SK-N-SH (cell line): Measurements from ENCODE around the gene SORBS1. TPM values are rescaled to one million over a fixed set of nuclear protein-coding genes. Genes with fewer than 3 reads are reported as not detected.

Experiments used
- CTCF ChIA-PET: fragments of 300-600, 350-600 bp; formaldehyde crosslinking; extraction: SDS; loops from one replicate; lab custom pipeline; 2021; lab: Yijun Ruan, JAX
- POLR2A ChIA-PET: fragments of 350-600 bp; sonication (Branson Sonifier 250); formaldehyde crosslinking; extraction: SDS; loops from one replicate; lab custom pipeline; 2020; ENCODE audit warnings: antibody characterized with exemption, inconsistent platforms; lab: Yijun Ruan, JAX
- DNase-seq: peaks from one replicate; pipeline ENCODE4 v3.0.0; 2012
- H2AFZ ChIP-seq: fragments of 200-600 bp; sonication (generic); 2 replicates; pipeline ENCODE4 v1.8.1; 2016; ENCODE audit warnings: antibody characterized with exemption, mild to moderate bottlenecking, low read depth
- H3F3A ChIP-seq: fragments of 200-600 bp; sonication (generic); replicated peaks from 2 replicates; pipeline ENCODE3; 2016; ENCODE audit warnings: antibody characterized with exemption, mild to moderate bottlenecking; ENCODE audit not compliant: insufficient read depth
- H3K27ac ChIP-seq, 2 experiments: fragments of 200-500 bp in 1 of 2; fragments of 200-600 bp in 1 of 2; sonication (Bioruptor generic) in 1 of 2; sonication (generic), shearing (Covaris generic) in 1 of 2; 2 replicates each; pipeline versions ENCODE4 v1.5.1 to v1.6.1; 2014 to 2016; ENCODE audit warnings: low read depth in 2 of 2, inconsistent platforms in 1 of 2, low read length in 1 of 2, mild to moderate bottlenecking in 1 of 2, mixed read lengths in 1 of 2
- H3K27me3 ChIP-seq: fragments of 200-600 bp; sonication (generic), shearing (Covaris generic); 2 replicates; pipeline ENCODE4 v1.6.1; 2016; ENCODE audit warnings: mixed run types; ENCODE audit not compliant: insufficient read depth
- H3K36me3 ChIP-seq, 2 experiments: fragments of 200-500 bp in 1 of 2; fragments of 200-600 bp in 1 of 2; sonication (Bioruptor generic) in 1 of 2; sonication (generic) in 1 of 2; replicated peaks in 1 of 2; 2 replicates each; pipeline versions ENCODE3 to v1.5.1; 2014 to 2016; ENCODE audit warnings: low read length in 1 of 2, mild to moderate bottlenecking in 1 of 2; ENCODE audit not compliant: insufficient read depth in 2 of 2, control insufficient read depth in 1 of 2
- H3K4me1 ChIP-seq, 2 experiments: fragments of 200-500 bp in 1 of 2; fragments of 200-600 bp in 1 of 2; sonication (Bioruptor generic) in 1 of 2; sonication (generic), shearing (Covaris generic) in 1 of 2; 2 replicates each; pipeline versions ENCODE4 v1.5.1 to v1.6.1; 2014 to 2016; ENCODE audit warnings: low read depth in 1 of 2, low read length in 1 of 2, mixed run types in 1 of 2; ENCODE audit not compliant: insufficient read depth in 2 of 2, control insufficient read depth in 1 of 2
- H3K4me2 ChIP-seq: fragments of 200-600 bp; sonication (generic), shearing (Covaris generic); 2 replicates; pipeline ENCODE4 v1.6.1; 2017; ENCODE audit warnings: mixed run types
- H3K4me3 ChIP-seq, 2 experiments: fragments of 200-500 bp in 1 of 2; fragments of 200-600 bp in 1 of 2; sonication (Bioruptor generic) in 1 of 2; sonication (generic), shearing (Covaris generic) in 1 of 2; 2 replicates each; pipeline versions ENCODE4 v1.5.1 to v1.8.1; 2014 to 2016; ENCODE audit warnings: low read depth in 2 of 2, inconsistent platforms in 1 of 2, low read length in 1 of 2, mild to moderate bottlenecking in 1 of 2, mixed read lengths in 1 of 2, moderate library complexity in 1 of 2
- H3K79me2 ChIP-seq: fragments of 200-600 bp; sonication (generic); 2 replicates; pipeline ENCODE4 v1.8.1; 2017; ENCODE audit warnings: mild to moderate bottlenecking; ENCODE audit not compliant: insufficient read depth
- H3K9ac ChIP-seq: fragments of 200-600 bp; sonication (generic); 2 replicates; pipeline ENCODE4 v1.6.1; 2017; ENCODE audit warnings: mixed run types
- H3K9me2 ChIP-seq: fragments of 200-600 bp; sonication (generic); 2 replicates; pipeline ENCODE4 v1.6.1; 2017; ENCODE audit warnings: mixed run types
- H3K9me3 ChIP-seq: fragments of 200-600 bp; sonication (generic); 2 replicates; pipeline ENCODE4 v1.6.1; 2017; ENCODE audit warnings: mixed run types, mild to moderate bottlenecking, moderate library complexity
- H4K20me1 ChIP-seq: fragments of 200-600 bp; sonication (generic); 2 replicates; pipeline ENCODE4 v1.6.1; 2017; ENCODE audit warnings: mild to moderate bottlenecking, mixed run types; ENCODE audit not compliant: insufficient read depth
- ELF1 ChIP-seq: IDR thresholded peaks from 2 replicates; pipeline ENCODE4 v1.4.0; 2012
- EP300 ChIP-seq, 2 experiments: IDR thresholded peaks; 2 replicates each; pipeline versions ENCODE4 v1.4.0 to v1.6.1; 2012; ENCODE audit warnings: borderline replicate concordance in 1 of 2, low read depth in 1 of 2, low read length in 1 of 2
- EZH2phosphoT487 ChIP-seq: fragments of 200-600 bp; sonication (generic); IDR thresholded peaks from 2 replicates; pipeline ENCODE4 v1.6.1; 2017; ENCODE audit warnings: low read depth, mixed run types, mild to moderate bottlenecking, antibody characterized with exemption, moderate library complexity, borderline replicate concordance
- FOSL2 ChIP-seq: IDR thresholded peaks from 2 replicates; pipeline ENCODE4 v1.4.0; 2012; ENCODE audit warnings: low read depth, mild to moderate bottlenecking, moderate library complexity, borderline replicate concordance
- MAX ChIP-seq: IDR thresholded peaks from 2 replicates; pipeline ENCODE4 v1.4.0; 2012; ENCODE audit warnings: low read depth
- MEF2A ChIP-seq: IDR thresholded peaks from 2 replicates; pipeline ENCODE4 v1.4.0; 2012; ENCODE audit warnings: low read depth, borderline replicate concordance
- NRF1 ChIP-seq: IDR thresholded peaks from 2 replicates; pipeline ENCODE4 v1.6.1; 2012; ENCODE audit warnings: low read depth, mild to moderate bottlenecking, low read length
- PBX3 ChIP-seq: IDR thresholded peaks from 2 replicates; pipeline ENCODE4; 2012
- REST ChIP-seq: IDR thresholded peaks from 2 replicates; pipeline ENCODE4 v1.6.1; 2012; ENCODE audit warnings: mild to moderate bottlenecking, low read depth, low read length, moderate library complexity
- RFX5 ChIP-seq: IDR thresholded peaks from 2 replicates; pipeline ENCODE4 v1.6.1; 2012; ENCODE audit warnings: mild to moderate bottlenecking, improper control_type of control experiment, low read length
- SMC3 ChIP-seq: IDR thresholded peaks from 2 replicates; pipeline ENCODE4 v1.6.1; 2012; ENCODE audit warnings: low read depth, low read length, improper control_type of control experiment
- TAF1 ChIP-seq: IDR thresholded peaks from 2 replicates; pipeline ENCODE4 v1.6.1; 2012; ENCODE audit warnings: low read depth, mild to moderate bottlenecking, low read length, moderate library complexity, borderline replicate concordance
- USF2 ChIP-seq: fragments of 150-350 bp; IDR thresholded peaks from 2 replicates; pipeline ENCODE4 v1.6.1; 2017; ENCODE audit warnings: antibody characterized with exemption, low read length, low read depth, borderline replicate concordance
- YY1 ChIP-seq: IDR thresholded peaks from 2 replicates; pipeline ENCODE4 v1.4.0; 2012; ENCODE audit warnings: low read depth, mild to moderate bottlenecking
- ZBTB33 ChIP-seq: IDR thresholded peaks from 2 replicates; pipeline ENCODE4 v1.4.0; 2012; ENCODE audit warnings: low read depth, borderline replicate concordance
- WGBS: methylation state at CpG from one replicate; pipeline ENCODE4 v1.1.6; 2017; ENCODE audit warnings: low lambda C conversion rate; 5-methylcytosine and 5-hydroxymethylcytosine counted together
- polyA plus RNA-seq, 3 experiments: library from polyadenylated mRNA; depleted of rRNA; stranded (reverse); fragments of >200 nt; gene quantifications; 2 replicates each; pipeline ENCODE4 v1.2.3, GENCODE V29; 2012

The SORBS1 gene
- polyA plus RNA-seq, 1 of the 3 experiments (the other 2 are of a cell fraction): 0.36 TPM

GRCh38 chr10:95474228-95475002, 86.8 kb downstream of the SORBS1 start:
- no peak overlapping the region for H2AFZ ChIP-seq
- H3F3A ChIP-seq: no peaks in the 10 kb centered on the region
- no peak overlapping the region for H3K9ac ChIP-seq
- ChIA-PET POLR2A (no interaction called here), CTCF (interaction anchor here (1.2 kb wide), 1 partner anchor 29 kb away, joined by 4 read pairs; no protein-coding TSS in a partner anchor)
- H3K9me2 ChIP-seq: no peaks in the 10 kb centered on the region
- WGBS: 41% methylated on average over 7 of the region's 7 CpGs
- no peak for DNase-seq
- no peak overlapping the region for H3K4me2 ChIP-seq
- H3K79me2 ChIP-seq: no peaks in the 10 kb centered on the region
- no peaks in the 10 kb centered on the region; a peak in 1 of 4 replicates for H3K4me1 ChIP-seq
- H4K20me1 ChIP-seq: no peaks in the 10 kb centered on the region
- H3K36me3 ChIP-seq: no peaks in the 10 kb centered on the region
- no peaks in the 10 kb centered on the region for H3K27me3 ChIP-seq
- no peaks in the 10 kb centered on the region for H3K9me3 ChIP-seq
- no peak for TF ChIP-seq ELF1
- TF ChIP-seq EZH2phosphoT487: no peak
- no peak for TF ChIP-seq REST
- TF ChIP-seq YY1: no peak
- no peak for TF ChIP-seq SMC3
- no peak for TF ChIP-seq NRF1
- TF ChIP-seq MEF2A: no peak
- TF ChIP-seq RFX5: no peak
- TF ChIP-seq FOSL2: no peak
- TF ChIP-seq MAX: no peak
- TF ChIP-seq ZBTB33: no peak
- no peak for TF ChIP-seq EP300 (IDR thresholded peaks at IDR 0.05; ENCODE audit: borderline replicate concordance in 1 of 2, low read depth in 1 of 2, low read length in 1 of 2)
- TF ChIP-seq PBX3: no peak
- no peak for TF ChIP-seq TAF1
- no peak for TF ChIP-seq USF2
- H3K27ac ChIP-seq: no peak overlapping the region
- H3K4me3 ChIP-seq: no peak overlapping the region
